GM19455 (cell line): ENCODE measurements around the gene HOXA3.

ENCODE experiments used
- ATAC-seq: cut with Tn5 transposase; IDR thresholded peaks from one replicate; pipeline ENCODE4 v1.9.1; 2021; ENCODE audit not compliant: unreplicated experiment

HOXA3 gene

GRCh38 chr7:27145914-27146412, 6.4 kb downstream of the HOXA3 start:
- ATAC-seq, result no peak

GRCh38 chr7:27145165-27145913, 7.0 kb downstream of the HOXA3 start:
- no peak for ATAC-seq

GRCh38 chr7:27144781-27145164, 7.6 kb downstream of the HOXA3 start:
- no peak for ATAC-seq

DNA sequence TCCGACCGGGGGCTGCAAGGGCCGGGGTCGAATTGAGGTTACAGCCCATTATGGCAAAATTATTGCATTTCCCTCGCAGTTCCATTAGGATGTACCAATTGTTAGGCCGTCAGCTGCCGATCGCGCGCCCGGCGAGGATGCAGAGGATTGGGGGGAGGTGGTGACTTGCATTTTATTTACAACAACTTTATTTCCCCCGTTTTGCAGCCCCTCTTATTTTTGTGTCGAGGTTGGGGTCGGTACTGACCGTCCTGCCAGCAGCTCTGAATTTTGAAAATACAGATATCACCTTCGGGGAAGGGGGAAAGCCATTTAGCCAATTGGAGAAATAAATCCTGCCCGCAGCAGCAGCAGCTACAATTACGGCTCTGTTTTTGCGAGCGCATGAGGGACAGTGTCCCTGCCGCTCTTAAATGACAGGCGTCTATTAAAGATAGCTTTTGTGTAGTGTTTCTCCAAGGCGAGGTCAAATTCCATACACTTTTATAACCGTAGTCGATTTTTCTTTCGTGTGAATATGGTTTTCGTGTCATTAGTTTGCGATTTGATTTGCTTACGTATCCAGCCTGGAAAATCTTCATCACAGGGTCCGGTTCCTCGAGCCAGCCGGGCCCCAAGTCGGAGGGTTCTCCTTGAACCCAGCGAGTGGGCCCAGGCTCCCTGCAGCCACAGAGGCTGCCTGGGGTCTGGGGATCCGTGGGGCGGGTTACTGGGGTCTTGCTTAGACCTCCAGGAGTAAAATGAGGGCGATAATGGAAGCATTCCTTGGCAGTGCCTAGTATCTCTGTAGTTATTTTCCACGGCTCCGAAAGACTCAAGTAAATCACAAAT, 8.2 kb downstream of the HOXA3 start:
- ATAC-seq, result no peak

- no peak for ATAC-seq
These were observed 9.1 kb downstream of the HOXA3 start, which contains the start of gene HOXA5 for GRCh38 chr7:27143023-27143949. HOXA5 (minus strand) TSS chr7:27143681; CDS start chr7:27143607, 74 bp downstream.

DNA sequence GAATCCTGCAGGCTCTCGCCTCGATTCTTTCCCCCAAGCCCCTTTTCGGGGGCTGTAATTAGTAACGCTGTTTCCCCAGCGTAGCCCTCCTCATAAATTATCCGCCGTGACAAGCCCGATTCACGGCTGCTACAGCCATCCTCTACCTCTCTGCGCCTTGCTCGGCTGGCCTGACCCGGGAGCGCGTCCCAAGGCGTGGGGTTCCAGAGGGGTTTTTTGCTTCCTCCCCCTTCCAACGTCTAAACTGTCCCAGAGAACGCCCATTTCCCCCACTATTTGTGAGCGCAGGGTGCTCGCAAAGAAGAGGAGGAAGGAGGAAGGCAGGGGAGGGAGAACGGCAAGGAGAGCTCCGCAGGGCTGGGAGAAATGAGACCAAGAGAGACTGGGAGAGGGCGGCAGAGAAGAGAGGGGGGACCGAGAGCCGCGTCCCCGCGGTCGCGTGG, 9.8 kb downstream of the HOXA3 start:
- no peak for ATAC-seq

GRCh38 chr7:27141923-27142579, 10.3 kb downstream of the HOXA3 start:
- no peak for ATAC-seq

DNA sequence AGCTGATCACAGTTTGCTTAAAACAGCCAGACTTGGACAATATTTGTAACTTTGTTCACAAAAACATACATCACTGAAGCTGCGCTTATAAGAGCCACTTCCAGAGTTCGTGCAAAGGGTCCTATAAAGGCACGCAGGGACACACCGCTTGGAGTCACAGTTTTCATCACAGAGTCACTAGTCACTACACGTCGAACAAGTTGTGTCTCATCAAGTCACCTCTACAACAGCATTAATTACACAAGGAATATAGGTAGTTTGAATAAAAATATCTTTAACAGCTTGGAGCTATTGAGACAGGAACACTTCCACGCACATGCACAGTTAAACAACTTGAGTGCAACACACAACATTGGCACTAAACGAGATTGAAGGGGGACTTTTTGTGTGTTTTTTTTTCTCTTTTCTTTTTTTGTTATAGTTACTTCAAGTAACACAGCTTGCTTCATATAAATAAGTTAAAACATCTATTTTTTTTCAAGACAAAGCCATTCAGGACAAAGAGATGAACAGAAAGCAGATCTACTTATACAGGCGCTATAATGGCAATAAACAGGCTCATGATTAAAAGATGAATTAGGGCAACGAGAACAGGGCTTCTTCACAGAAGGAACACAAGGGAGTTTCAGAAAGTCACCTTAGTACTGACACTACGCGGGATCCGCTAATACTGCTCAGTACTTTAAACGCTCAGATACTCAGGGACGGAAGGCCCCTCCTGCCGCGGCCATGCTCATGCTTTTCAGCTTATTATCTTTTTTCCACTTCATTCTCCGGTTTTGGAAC, 11.1 kb downstream of the HOXA3 start:
- ATAC-seq, result no peak

GRCh38 chr7:27140126-27140857, 12.1 kb downstream of the HOXA3 start:
- no peak for ATAC-seq

DNA sequence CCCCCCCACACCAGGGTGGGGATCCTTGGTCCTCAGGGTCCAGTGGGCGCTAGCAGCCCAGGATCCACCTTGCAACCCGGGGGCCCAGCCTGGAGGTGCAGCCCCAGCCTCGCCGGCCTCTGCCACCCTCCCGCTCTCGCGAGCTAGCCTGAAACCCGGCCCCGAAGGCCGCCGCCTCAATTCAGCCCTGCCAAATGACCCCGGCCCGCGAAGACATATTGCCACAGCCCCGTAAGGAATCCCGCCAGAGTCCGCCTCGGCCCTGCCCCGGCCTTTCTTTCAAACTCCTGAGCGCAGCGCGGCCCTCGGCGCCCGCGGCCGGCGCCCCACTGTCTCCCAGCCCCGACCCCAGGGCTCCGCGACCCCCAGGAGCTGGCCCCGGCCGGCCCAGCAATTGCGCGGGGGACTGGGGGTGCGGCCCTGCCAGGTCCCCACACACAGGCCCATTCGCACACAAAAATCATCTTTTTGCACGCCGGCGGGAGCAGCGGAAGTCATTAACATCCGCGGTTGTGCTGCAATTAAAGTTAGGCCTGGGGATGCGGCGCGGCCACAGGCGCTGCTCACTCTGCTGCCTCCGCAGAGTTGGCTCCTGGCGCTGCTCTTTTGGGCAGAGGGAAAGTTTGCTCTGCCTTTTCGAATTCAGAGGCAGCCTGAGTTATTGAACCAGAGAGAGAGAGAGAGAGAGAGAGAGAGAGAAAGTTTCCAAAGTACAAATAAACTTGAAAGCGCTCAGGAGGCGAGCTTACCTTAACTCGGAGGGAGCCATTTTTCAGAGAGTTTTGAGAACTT, 12.9 kb downstream of the HOXA3 start:
- no peak for ATAC-seq

DNA sequence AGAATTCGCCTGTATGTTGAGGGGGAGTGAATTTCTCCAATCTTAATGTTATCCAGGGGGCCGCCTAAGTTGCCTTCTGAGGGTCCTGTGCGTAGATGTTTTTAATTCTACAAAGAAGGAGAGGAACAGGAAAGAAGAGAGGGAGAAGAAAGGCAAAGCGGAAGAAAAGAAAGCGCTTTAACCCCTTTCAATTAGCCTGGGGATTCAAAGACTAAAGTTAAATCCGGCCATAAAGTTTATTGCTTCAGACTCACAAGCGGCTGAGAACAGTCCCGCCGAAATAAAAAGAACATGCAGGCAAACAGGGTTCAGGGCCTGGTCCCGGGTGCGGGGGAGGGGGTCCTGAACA, 13.4 kb downstream of the HOXA3 start:
- ATAC-seq, result no peak

GRCh38 chr7:27138472-27138871, 13.9 kb downstream of the HOXA3 start:
- ATAC-seq, result no peak

DNA sequence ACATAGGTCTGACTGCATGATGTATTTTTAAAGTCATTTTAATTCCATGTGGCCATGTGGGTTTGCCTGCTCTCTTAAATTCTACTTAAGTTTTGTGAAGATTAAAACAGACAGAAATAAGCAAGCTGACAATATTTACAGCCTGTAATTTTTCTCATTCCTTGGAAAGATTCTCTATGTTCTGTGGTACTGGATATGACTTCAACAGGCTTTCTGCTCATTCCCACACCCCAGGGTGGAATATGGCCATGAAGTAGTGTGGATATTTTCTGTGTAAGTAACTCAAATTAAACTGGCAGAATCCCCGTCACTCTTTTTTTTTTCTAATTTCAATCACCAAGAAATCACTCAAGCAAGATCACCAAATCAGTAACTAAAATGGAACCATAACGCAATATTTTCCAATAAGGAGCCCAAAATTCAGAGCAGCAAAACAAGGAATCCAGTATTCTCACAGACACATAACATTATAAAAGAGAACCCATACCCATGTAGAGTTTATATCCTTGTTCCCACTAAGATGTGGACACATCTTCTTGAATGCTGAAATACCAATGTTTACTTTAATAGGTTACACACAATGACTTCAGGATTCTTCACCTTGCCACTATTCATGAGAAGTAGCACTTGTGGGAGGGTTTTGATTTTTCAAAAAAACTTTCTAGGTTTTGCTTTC, 14.6 kb downstream of the HOXA3 start:
- no peak for ATAC-seq

GRCh38 chr7:27134392-27134791, 18.0 kb downstream of the HOXA3 start:
- no peak for ATAC-seq

DNA sequence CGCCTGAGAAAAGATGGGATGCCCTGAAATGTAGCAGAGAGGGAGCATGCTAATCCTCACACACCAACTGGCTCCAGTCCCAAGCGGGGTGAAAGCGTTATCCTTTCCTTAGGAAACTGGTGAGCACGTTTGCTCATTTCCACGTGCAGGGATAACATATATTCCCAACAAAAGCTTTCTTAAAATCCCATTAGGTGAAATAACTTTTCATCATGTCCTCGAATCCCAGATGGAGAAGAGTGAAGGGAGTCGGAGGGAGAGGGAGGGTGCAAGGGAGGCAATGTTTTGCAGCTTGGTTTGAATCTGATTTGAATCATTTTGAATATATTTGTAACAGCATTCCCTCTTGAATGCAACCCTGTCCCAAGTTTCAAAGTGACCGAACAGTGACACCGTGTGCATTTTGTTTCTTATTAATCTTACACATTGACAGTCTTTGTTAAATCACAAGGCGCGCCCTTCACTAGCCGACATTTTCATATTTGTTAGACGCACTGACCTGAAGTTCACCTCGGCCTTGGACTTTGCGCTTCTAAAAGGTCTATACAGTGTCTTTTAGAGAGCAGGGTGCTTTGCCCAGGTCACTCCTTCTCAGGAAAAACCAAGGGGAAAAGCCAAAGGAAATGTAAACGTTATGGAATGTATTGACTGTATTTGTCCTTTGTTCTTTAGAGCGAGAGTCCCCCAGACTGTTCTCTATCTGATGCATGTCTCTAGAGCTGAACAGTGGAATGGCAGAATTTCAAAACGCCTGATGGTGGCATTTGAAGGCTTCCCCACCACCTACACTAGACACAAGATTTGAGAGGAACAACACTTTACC, 18.8 kb downstream of the HOXA3 start:
- no peak for ATAC-seq

- ATAC-seq, result no peak
These were observed 19.4 kb downstream of the HOXA3 start for GRCh38 chr7:27132978-27133377.

DNA sequence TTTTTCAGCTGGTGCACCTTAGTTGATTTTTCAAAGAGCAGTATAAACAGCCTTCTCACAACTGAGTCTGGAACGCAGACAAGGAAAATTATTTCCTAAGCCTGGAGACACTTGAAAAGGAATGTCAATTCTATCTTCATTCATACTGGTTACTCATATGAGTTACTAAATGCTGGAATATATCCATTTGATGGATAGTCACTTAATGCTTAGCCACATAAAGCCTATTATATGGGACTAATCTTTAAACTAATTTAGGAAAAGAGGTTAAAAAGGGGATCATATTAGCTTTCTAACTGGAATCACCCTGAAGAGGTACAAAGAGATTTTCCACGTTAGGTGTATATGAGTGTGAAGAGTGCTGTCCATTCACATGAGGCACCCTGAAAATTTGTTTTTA, 20.2 kb downstream of the HOXA3 start:
- ATAC-seq, result no peak
